GM21825 (cell line): ENCODE data around the gene CTNNA3.
"Not testable (repeated sequence)": the region's sequence is repeated elsewhere in the genome, so short reads cannot be mapped to it uniquely, and the experiment has no call there.

Source experiments
- ATAC-seq: cut with Tn5 transposase; IDR thresholded peaks from one replicate; pipeline ENCODE4 v1.9.1; 2021; ENCODE audit warnings: mild to moderate bottlenecking, moderate library complexity; ENCODE audit not compliant: unreplicated experiment

The CTNNA3 gene

DNA sequence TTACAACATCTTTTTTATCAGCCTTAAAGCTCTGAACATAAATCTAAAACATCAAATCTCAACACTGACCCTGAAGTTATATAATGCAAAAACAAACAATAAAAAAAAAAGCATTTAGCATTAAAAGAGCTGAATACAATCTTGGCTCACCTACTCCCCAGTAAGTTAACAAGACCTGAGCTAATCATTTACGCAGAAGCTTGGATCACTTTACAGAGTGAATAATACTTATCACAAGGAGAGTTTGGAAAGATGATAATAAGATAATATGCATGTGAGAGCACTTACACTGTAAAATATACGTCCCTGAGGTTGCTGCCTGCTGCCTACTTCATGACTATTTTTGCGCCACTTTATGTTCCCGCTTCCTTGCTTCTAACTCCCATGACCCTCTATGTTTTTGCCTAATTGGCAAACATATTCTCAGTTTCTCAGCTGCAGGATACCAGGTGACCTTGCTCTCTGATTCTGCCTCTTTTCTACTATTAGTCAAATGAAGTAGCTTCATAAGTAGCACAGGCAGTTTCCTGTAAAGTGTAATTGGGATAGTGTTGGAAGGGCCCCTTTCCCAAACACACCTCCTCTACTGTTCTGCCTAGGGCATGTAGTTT is 436.6 kb downstream of the CTNNA3 start:
- ATAC-seq = no peak

GRCh38 chr10:67257427-67258144 is 438.4 kb downstream of the CTNNA3 start:
- ATAC-seq = no peak

- no peak for ATAC-seq
Observed at GRCh38 chr10:67257018-67257417, 439.0 kb downstream of the CTNNA3 start.

- no peak for ATAC-seq
Observed at GRCh38 chr10:67250686-67251085, 445.3 kb downstream of the CTNNA3 start.

DNA sequence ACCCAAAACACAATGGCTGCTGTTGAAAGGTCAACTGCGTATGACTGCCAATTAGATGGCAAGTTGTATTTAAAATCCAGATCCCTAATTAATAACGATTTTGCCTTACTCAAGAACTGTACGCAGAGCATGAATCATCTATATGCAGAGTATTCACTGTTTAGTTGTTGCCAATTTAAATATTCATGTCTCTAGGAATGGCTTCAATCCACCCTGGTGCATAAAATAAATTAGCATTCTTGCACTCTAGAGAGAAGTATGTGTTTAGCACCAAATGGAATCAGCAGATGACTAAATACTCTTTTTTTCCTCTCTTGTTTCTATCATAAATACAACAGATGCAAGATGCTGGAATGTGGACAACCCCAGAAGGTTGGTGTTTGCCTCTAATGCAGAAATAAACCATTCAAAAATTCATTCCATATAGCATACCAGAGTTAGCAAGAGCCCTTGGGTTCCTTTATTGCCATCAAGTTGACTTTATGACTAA is 449.9 kb downstream of the CTNNA3 start:
- ATAC-seq = no peak

GRCh38 chr10:67242528-67242927 is 453.5 kb downstream of the CTNNA3 start:
- ATAC-seq = no peak

DNA sequence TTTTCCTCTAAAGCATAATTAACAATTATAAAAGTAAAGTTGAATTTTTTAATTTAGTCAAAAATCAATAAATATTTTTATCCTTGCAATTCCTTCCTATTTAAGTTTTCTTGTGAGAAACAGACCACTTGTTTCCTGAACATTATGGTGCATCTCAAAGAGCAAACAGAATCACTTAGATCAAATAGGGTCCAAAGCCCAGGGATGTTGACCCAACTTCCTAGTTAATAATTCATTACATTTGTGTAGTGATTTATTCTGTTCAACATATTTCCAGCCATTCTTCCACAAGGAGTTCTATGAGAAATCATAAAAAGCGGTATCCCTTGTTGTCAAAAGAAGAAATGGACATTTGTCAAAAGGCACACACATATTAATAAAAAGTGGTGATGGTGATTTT is 454.5 kb downstream of the CTNNA3 start:
- no peak for ATAC-seq

DNA sequence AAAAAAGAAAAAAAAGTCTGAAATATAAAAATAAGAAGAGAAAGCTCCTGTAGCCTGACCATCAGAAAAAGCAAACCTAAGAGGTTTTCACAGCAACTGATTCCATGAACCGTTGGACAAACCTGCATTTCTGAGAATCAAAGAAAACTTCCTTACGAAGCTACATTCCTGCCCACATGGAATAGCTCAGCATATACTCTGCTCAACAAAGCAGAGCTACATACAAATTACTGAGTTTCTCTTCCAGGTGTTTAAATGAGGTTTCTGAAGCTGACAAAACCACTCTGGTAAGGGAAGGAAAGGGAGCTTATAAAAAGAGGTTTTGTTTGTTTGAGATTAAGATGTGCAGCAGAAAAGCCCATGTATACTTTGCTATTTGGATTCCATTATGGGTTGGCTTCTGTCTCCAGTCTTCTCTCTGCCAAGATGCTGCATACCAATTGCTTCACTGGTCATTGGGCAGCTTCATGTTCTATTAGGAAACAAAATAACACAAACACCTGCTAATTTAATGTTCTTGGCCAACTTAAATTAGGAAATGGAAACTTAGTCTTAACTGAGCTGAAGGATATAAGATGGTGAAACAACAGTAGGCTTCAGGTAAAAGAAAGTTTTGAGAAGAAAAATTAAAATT is 456.0 kb downstream of the CTNNA3 start:
- no peak for ATAC-seq

GRCh38 chr10:67230680-67231500 is 465.1 kb downstream of the CTNNA3 start:
- not testable (repeated sequence) for ATAC-seq

GRCh38 chr10:67225226-67225625 is 470.8 kb downstream of the CTNNA3 start:
- ATAC-seq = no peak

DNA sequence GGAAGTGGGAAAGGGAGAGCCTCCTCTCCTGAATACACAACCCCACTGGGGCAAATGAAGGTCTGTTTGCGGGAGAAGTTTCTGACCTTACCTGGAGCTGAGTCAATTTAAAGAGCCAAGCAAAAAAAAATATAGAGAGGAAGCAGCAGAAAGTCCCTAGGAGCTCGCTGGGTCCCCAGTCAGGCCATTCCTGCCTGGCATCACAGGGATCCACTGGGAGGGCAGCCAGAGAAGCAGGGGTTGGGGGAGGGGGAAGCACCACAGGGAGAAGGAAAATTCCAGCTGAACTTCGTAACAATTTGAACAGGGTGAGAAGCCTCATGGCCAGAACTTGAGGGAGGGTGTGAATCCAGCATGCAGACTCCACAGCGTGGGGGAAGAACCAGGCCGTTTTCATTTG is 471.4 kb downstream of the CTNNA3 start:
- ATAC-seq = no peak

- no peak for ATAC-seq
Observed at GRCh38 chr10:67222934-67223333, 473.1 kb downstream of the CTNNA3 start.

GRCh38 chr10:67221939-67222494 is 474.0 kb downstream of the CTNNA3 start:
- no peak for ATAC-seq

- no peak for ATAC-seq
Observed at GRCh38 chr10:67211680-67212079, 484.3 kb downstream of the CTNNA3 start.

- not testable (repeated sequence) for ATAC-seq
Observed at GRCh38 chr10:67207923-67208322, 488.1 kb downstream of the CTNNA3 start.

DNA sequence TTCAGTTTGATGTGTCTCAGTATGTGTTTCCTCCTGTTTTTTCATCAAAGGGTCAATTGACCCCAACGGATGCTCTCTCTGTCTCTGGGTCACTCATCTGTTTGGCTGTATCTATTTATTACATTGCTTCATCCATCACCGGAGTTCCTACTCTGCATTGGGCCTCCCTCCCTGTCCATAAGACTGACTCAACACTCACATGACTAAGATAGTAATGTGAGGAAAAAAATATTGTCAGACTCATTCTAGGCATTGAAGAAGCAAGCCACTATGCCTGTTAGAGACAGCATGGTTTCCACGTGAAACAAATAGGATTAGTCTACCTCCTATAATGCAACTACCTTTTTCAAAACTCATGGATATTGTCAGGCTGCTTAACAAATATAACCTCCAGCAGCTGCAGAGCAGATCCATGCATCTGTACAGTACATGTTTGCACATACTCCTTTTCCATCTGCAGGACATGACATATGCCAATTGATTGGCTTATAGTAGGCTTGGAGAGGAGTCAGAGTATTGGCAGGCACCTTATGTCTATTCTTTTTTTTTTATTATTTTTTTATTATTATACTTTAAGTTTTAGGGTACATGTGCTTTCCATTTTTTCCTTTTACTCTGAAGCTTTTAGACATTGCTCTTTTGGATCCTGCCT is 495.0 kb downstream of the CTNNA3 start:
- no peak for ATAC-seq

- ATAC-seq = no peak
Observed at GRCh38 chr10:67175354-67175753, 520.6 kb downstream of the CTNNA3 start.

- no peak for ATAC-seq
Observed at GRCh38 chr10:67173787-67174186, 522.2 kb downstream of the CTNNA3 start.

- ATAC-seq = no peak
Observed at GRCh38 chr10:67171970-67172369, 524.0 kb downstream of the CTNNA3 start.

DNA sequence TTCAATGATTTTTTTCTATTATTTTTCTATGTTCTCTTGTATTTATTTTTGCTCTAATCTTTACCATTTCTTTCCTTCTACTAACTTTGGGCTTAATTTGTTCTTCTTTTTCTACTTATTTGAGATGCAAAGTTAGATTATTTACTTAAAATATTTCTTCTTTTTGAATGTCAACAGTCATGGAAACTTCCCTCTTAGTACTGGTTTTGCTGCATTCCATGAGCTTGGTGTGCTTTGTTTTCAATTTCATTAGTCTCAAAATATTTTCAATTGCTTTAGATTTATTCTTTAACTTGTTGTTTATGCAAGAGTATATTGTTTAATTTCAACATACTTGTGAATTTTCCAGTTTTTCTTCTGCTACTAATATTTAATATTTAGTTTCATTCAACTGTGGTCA is 539.8 kb downstream of the CTNNA3 start:
- no peak for ATAC-seq
